Osteoblast (primary cell): ENCODE results near the gene ZNF286A. TPM values are rescaled to one million over a fixed set of nuclear protein-coding genes. Genes with fewer than 3 reads are reported as not detected.
"Not testable (repeated sequence)": the region's sequence is repeated elsewhere in the genome, so short reads cannot be mapped to it uniquely, and the experiment has no call there.

Source experiments
- DNase-seq: peaks from one replicate; pipeline ENCODE4 v3.0.0; 2011; ENCODE audit warnings: low spot score, mixed read lengths; ENCODE audit not compliant: insufficient read length; ENCODE audit errors: missing footprints
- H2AFZ ChIP-seq: 2 replicates; pipeline ENCODE4 v1.6.0; 2011; ENCODE audit warnings: mild to moderate bottlenecking, low read length
- H3K27ac ChIP-seq: 2 replicates; pipeline ENCODE4 v1.5.1; 2011; ENCODE audit warnings: mild to moderate bottlenecking, low read depth, low read length, moderate library complexity
- H3K27me3 ChIP-seq: 2 replicates; pipeline ENCODE4 v1.6.0; 2012; ENCODE audit warnings: mild to moderate bottlenecking, control low read depth, inconsistent platforms, low read length, moderate library complexity; ENCODE audit not compliant: insufficient read depth
- H3K36me3 ChIP-seq: 2 replicates; pipeline ENCODE4 v1.5.1; 2011; ENCODE audit warnings: mild to moderate bottlenecking, low read length, control low read depth, moderate library complexity; ENCODE audit not compliant: insufficient read depth
- H3K4me1 ChIP-seq: 2 replicates; pipeline ENCODE4 v1.5.1; 2011; ENCODE audit warnings: mild to moderate bottlenecking, low read length, control low read depth, moderate library complexity; ENCODE audit not compliant: insufficient read depth
- H3K4me2 ChIP-seq: 2 replicates; pipeline ENCODE4 v1.6.0; 2011; ENCODE audit warnings: mild to moderate bottlenecking, low read length; ENCODE audit not compliant: insufficient read depth
- H3K4me3 ChIP-seq: fragments of 200-600 bp; sonication (generic); 3 replicates; pipeline ENCODE4 v1.5.1; 2012; ENCODE audit warnings: mild to moderate bottlenecking, low read length, inconsistent platforms; ENCODE audit not compliant: insufficient read depth
- H3K79me2 ChIP-seq: 2 replicates; pipeline ENCODE4 v1.6.0; 2012; ENCODE audit warnings: mild to moderate bottlenecking, low read length, control low read depth, inconsistent platforms; ENCODE audit not compliant: insufficient read depth
- H3K9me3 ChIP-seq: 2 replicates; pipeline ENCODE4 v1.5.1; 2011; ENCODE audit warnings: low read depth, low read length, control low read depth
- H4K20me1 ChIP-seq: 2 replicates; pipeline ENCODE4 v1.6.0; 2012; ENCODE audit warnings: mild to moderate bottlenecking, low read length, control low read depth; ENCODE audit not compliant: insufficient read depth
- CTCF ChIP-seq: IDR thresholded peaks from 2 replicates; pipeline ENCODE4 v1.5.1; 2011; ENCODE audit warnings: mild to moderate bottlenecking, low read depth, low read length, moderate library complexity; ENCODE audit errors: extremely low read depth
- small RNA-seq: library from RNA; depleted of rRNA; stranded (forward); fragments of <200 nt; gene quantifications from one replicate; pipeline ENCODE3, GENCODE V24; 2012
- total RNA-seq: library from RNA; depleted of rRNA; stranded (reverse); fragments of >200 nt; gene quantifications from 2 replicates; pipeline ENCODE4 v1.2.3, GENCODE V29; 2012

Gene ZNF286A
- total RNA-seq, 1 donor: 39.8 TPM

DNA sequence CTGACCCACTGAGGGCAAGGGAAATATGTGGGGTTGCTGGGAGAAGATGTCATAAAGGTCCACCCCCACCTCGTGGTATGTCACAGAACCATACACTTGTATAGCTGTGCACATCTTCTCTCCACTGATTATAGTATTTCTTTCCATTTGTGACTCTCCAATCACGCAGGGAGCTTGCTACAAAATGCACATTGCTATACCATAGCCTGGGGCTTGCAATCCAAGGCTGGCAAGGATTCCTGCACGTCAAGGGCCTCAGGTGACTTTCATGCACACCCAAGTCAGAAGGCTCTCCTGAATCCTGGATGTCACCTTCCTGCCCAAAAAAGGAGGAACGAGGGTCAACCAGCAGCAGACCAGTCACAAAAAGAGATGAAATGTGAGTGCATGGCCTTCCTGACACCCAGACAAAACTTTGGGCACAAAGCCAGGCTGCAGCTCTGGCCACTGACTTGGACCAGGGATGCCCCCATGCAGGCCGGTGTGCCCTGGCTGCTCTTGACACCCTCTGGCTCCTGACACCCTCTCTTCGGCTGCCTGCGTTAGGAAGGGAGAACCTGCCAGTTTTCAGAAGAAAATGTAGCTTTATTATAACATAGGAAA lies 44.6 kb downstream of the ZNF286A start:
- no peak overlapping the region for H3K4me2 ChIP-seq
- no peaks in the 10 kb centered on the region for H3K9me3 ChIP-seq
- no peak overlapping the region for H3K27ac ChIP-seq
- H3K4me3 ChIP-seq: no peak overlapping the region
- TF ChIP-seq CTCF: no peak
- peaks cover 18% of the 10 kb centered on the region for H3K27me3 ChIP-seq
- DNase-seq: no peak
- no peaks in the 10 kb centered on the region for H4K20me1 ChIP-seq
- no peaks in the 10 kb centered on the region for H3K79me2 ChIP-seq
- H2AFZ ChIP-seq: no peak overlapping the region
- H3K4me1 ChIP-seq: no peaks in the 10 kb centered on the region
- no peaks in the 10 kb centered on the region for H3K36me3 ChIP-seq

DNA sequence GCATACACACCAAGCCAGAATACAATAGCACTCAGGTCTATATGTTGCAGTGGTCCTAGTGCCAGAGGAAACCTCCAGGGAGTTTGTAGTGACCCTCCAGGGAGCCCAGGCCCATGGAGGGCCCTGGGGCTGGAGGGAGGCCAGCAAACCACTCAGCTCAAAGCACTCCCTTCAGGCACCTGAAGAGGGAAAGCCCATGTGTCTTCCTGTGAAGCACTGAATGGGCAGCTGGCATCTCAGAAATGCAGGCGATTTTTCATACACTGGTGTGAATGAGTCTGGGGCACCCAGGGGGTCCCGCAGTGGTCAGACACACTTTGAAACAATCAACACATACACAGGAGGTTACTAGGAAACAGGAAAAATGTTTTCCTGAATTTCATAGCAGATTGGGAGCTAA lies 45.3 kb downstream of the ZNF286A start:
- Histone ChIP-seq H3K27ac (no peak overlapping the region), H2AFZ (no peak overlapping the region), H3K27me3 (peaks cover 18% of the 10 kb centered on the region), H3K9me3 (no peaks in the 10 kb centered on the region), H3K79me2 (no peaks in the 10 kb centered on the region), H3K36me3 (no peaks in the 10 kb centered on the region), H3K4me3 (no peak overlapping the region), H3K4me1 (no peaks in the 10 kb centered on the region), H3K4me2 (no peak overlapping the region), H4K20me1 (no peaks in the 10 kb centered on the region)
- DNase-seq: no peak
- no peak for TF ChIP-seq CTCF

DNA sequence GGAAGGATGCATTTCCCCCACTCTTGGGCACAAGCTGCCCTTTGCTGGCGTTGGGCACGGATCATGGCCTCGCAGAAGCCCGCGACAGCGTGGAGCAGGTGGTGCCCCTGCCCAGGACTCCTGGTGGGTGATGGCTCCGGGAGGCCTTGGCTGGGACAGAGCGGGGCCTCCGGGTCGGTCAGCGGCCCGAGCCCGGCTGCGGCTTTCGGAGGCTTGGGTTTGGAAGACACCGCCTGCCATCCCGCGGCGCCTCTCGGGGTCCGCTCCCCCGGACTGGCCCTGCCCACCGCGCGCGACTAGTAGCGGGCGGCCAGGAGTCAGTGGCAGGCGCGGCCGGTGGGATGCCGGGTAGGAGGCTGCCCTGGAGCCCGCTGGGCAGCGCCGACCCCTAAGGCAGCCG lies 49.9 kb downstream of the ZNF286A start:
- H3K4me1 ChIP-seq, H3K9me3 ChIP-seq, H4K20me1 ChIP-seq, H3K27ac ChIP-seq, H3K36me3 ChIP-seq, H3K4me3 ChIP-seq, H3K79me2 ChIP-seq, H3K4me2 ChIP-seq, H2AFZ ChIP-seq, DNase-seq: not testable (repeated sequence)
- H3K27me3 ChIP-seq: peaks cover 18% of the 10 kb centered on the region

- not testable (repeated sequence) for H3K4me2 ChIP-seq, H3K4me3 ChIP-seq, DNase-seq, H3K27ac ChIP-seq, H4K20me1 ChIP-seq, H3K79me2 ChIP-seq, H3K9me3 ChIP-seq, H2AFZ ChIP-seq, H3K27me3 ChIP-seq, H3K4me1 ChIP-seq, H3K36me3 ChIP-seq
Measured at GRCh38 chr17:15768865-15769533, 69.4 kb downstream of the ZNF286A start.

Small RNA genes lying within 50 kb of the gene (small RNA-seq; reads per million reads assigned to genes)
- not detected for gene ZNF29P

Other genes with a start within 250 kb of the ZNF286A start
- 2.7 and 3.3 TPM in 2 replicates for gene CDRT4, start 232.1 kb upstream of the ZNF286A start, total RNA-seq
- gene TVP23C, start 136.3 kb upstream of the ZNF286A start, total RNA-seq: 24.8 and 38.4 TPM in 2 replicates
- 0.29 and 0.36 TPM in 2 replicates for gene FBXW10B, start 80.0 kb upstream of the ZNF286A start, total RNA-seq
- gene TRIM16, start 15.4 kb upstream of the ZNF286A start, total RNA-seq: 43.0 and 56.1 TPM in 2 replicates
- under 0.01 TPM in 1 of 2 replicates, not detected in the other for gene TBC1D26, start 32.5 kb downstream of the ZNF286A start, total RNA-seq
- gene ADORA2B, start 245.4 kb downstream of the ZNF286A start, total RNA-seq: 4.7 and 5.9 TPM in 2 replicates